ENCODE measurements around the gene NEK6.

Gene NEK6

DNA sequence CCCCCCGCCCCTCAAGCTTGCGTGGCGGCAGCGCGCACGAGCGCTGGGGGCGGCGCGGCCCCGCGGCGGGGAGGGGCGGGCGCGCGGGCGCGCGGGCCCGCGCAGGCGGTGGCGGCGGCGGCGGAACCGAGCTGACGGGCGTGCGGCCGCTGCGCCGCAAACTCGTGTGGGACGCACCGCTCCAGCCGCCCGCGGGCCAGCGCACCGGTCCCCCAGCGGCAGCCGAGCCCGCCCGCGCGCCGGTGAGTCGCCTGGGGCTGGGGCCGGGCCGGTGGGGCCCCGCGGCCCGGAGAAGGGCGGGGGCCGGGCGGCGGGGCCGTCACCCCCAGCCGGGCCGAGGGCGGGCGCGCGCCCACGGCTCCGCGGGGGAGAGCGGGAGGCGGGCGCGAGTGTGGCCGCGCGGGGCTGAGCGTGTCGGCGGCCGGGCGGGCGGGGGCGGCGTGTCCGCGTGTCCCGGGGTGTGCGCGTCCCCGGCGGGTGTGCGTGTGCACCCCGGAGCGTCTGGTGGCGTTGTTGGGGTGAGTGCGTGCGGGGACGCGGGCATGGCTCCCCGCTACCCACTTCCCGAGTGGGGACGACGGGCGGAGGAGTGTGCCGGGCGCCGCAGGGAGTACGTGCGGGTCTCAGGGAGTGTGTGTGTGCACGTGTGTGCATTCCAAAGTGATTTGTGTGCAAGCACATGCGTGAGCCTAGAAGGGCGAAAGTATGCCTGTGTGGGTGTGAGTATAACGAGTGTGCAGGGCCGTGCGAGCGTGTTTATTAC lies at the start of gene NEK6:
Gene NEK6 (plus strand): TSS at position 106 of the 763 bp plus-strand sequence. CDS start 44,016 bp downstream, outside the sequence.
- TF ChIP-seq, protein P1, sequence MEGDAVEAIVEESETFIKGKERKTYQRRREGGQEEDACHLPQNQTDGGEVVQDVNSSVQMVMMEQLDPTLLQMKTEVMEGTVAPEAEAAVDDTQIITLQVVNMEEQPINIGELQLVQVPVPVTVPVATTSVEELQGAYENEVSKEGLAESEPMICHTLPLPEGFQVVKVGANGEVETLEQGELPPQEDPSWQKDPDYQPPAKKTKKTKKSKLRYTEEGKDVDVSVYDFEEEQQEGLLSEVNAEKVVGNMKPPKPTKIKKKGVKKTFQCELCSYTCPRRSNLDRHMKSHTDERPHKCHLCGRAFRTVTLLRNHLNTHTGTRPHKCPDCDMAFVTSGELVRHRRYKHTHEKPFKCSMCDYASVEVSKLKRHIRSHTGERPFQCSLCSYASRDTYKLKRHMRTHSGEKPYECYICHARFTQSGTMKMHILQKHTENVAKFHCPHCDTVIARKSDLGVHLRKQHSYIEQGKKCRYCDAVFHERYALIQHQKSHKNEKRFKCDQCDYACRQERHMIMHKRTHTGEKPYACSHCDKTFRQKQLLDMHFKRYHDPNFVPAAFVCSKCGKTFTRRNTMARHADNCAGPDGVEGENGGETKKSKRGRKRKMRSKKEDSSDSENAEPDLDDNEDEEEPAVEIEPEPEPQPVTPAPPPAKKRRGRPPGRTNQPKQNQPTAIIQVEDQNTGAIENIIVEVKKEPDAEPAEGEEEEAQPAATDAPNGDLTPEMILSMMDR (IDR thresholded peaks at IDR 0.05; ENCODE audit: insufficient read depth, missing control alignments), result no peak
- peak; percentile 33 for DNase-seq (ENCODE audit: insufficient read length, low spot score)
- FAIRE-seq, result no peak

DNA sequence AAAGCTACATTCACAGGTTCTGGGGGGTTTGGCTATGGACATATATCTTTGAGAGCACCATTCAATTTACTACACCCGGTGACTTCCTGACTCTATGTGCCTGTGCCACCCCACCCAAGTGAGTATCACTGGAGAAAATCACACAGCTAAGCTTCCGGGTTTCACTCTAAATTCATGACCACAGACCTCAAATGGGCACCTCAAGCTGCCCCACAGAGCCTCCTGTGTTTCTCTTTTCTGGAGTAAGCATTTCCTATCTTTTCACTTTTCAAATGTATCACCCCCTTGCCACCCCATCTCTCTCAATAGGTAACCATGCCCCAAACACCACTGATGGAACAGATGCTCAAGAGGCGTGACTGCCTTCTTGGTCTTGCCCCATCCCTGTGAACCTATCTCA lies 49.2 kb upstream of the NEK6 start:
- no peak for FAIRE-seq
- TF ChIP-seq, protein P1 (IDR thresholded peaks at IDR 0.05; ENCODE audit: insufficient read depth, missing control alignments), result no peak
- no peak for DNase-seq (ENCODE audit: insufficient read length, low spot score)

DNA sequence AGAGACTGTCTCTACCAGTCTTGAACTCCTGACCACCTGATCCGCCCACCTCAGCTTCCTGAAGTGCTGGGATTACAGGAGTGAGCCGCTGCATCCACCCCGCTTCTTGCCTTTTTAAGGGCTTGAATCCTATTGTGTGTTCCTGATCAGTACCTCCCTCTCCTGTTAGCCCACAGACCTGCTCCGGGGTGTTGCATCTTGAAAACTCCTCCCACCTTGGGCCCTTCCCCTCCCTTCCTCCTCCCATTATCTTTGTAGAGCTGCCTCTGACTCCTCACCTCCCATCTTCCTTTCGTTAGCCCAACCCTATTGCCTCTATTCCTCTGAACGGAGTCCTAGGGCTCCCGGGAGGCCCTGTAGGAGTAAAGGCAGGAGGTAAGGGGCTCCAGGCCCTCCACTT lies 48.5 kb upstream of the NEK6 start:
- TF ChIP-seq, protein P1 (IDR thresholded peaks at IDR 0.05; ENCODE audit: insufficient read depth, missing control alignments), result no peak
- FAIRE-seq (no peak), DNase-seq (ENCODE audit: insufficient read length, low spot score) (no peak)

DNA sequence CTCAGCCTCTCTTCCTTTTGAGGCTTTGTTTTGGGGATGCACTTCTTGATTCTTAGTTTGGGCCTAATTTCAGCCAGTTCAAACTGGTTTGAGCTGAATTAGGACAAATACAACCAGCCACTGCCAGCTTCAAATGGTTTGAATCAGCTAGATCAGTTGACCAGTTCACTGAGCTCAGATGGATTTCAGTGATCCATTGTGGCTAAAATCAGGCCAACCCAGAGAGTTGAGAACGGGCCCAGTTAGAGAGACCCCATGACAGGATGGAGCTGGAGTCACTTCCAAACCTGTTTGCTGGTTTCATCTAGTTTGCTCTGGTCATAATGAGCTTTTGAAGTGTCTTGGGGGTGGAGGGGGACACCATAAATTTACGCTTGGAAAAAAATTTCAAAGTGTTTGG lies 48.0 kb upstream of the NEK6 start:
- TF ChIP-seq, protein P1 (IDR thresholded peaks at IDR 0.05; ENCODE audit: insufficient read depth, missing control alignments), result no peak
- no peak for FAIRE-seq
- no peak for DNase-seq (ENCODE audit: insufficient read length, low spot score)

DNA sequence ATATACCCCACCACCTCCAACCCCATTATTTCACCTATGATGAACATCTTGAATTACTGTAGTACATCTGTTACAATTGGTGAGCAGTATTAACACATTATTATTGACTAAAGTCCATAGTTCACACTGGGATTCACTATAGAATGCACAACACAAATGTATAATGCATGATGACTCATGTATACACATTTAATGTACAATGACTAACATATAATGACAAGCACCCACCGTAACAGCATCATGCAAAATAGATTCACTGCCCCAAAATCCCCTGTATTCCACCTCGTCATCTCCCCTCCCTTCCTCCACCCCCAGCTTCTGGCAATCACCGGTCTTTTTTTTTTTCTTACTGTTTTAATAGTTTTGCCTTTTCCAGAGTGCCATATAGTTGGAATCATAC lies 47.1 kb upstream of the NEK6 start:
- TF ChIP-seq, protein P1 (IDR thresholded peaks at IDR 0.05; ENCODE audit: insufficient read depth, missing control alignments), result no peak
- FAIRE-seq, result no peak
- no peak for DNase-seq (ENCODE audit: insufficient read length, low spot score)

DNA sequence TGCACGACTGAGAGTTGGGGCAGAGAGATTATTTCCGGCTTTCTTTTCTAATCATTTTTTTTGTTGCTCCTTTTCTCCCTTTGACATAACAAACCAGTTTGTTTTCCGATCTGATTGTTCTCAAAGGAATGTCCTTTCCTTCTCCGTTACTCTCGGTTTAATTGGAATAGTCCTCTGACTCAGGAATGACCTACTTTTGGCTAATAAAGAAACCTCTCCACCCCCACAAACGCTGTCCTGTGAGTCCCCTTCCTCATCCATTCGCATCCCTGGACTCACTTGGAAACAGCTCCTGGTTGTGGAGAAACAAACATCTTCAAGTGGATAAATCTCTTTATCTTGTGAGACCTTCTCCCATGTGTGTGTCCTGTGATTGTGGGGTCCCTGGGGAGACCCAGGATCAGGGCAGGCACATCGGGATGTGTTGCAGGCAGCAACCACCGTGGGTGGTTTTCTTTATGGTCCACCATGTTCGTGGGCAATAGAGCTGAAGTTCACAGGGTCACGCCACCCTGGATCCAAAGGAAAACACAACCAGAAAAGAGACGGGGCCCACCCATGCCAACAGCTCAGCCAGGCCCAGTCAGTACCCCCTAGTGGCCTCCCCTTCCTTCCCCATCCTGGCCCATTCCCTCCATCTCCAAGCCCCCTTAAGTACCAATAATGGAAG lies 45.2 kb upstream of the NEK6 start:
- FAIRE-seq, result no peak

More for the DNA sequence above, 45.2 kb upstream of the NEK6 start:
- TF ChIP-seq, protein P1 (IDR thresholded peaks at IDR 0.05; ENCODE audit: insufficient read depth, missing control alignments), result no peak
- no peak for DNase-seq (ENCODE audit: insufficient read length, low spot score)

Data from D721Med (cell line).